WI38 (cell line): ENCODE measurements around the gene UBR7.
"Not testable (repeated sequence)": the region's sequence is repeated elsewhere in the genome, so short reads cannot be mapped to it uniquely, and the experiment has no call there.

Experiments
- H3K4me3 ChIP-seq: 2 replicates; pipeline ENCODE4 v1.5.1; 2011; ENCODE audit warnings: low read depth, mild to moderate bottlenecking, control low read depth, low read length
- TF ChIP-seq, protein P1 (sequence below): IDR thresholded peaks from 2 replicates; pipeline ENCODE4 v1.5.1; 2012; ENCODE audit warnings: low read depth, mild to moderate bottlenecking, control low read depth, low read length

UBR7 gene

DNA sequence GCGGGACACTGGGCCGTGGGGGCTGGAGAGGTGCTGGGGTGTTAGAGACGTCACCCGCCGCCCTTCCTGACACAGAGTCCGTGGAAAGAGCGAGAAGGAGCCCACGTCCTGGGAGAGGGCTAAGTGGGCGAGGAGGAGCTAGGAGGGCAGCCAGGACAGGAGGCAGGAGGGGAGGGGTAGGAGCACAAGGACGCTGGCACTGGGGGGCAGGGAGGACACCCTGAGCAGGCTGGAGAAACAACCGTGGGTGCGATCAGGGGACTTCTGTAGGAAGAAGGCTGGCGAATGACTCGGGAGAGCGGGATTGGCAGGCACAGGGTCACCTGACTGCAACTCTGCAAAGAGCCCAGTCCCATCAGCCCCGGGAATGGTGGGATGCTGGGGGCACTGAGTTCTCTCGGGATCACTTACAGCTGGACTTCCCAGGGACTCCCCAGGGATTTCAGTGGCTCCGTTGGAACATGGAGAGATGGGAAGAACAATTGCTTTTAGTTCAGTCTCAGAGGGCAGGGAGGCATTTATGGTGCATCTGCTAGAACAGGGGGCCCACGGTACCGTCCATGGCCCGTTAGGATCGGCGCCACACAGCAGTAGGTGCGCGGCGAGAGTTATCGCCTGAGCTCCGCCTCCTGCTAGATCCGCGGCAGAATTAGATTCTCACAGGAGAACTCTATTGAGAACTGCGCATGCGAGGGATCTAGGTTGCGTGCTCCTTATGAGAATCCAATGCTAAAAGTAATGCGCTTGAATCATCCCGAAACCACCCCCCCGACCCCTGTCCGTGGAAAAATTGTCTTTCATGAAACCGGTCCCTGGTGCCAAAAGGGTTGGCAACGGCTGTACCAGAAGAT, 24.3 kb downstream of the UBR7 start:
- no peak overlapping the region for H3K4me3 ChIP-seq
- TF ChIP-seq, protein P1, sequence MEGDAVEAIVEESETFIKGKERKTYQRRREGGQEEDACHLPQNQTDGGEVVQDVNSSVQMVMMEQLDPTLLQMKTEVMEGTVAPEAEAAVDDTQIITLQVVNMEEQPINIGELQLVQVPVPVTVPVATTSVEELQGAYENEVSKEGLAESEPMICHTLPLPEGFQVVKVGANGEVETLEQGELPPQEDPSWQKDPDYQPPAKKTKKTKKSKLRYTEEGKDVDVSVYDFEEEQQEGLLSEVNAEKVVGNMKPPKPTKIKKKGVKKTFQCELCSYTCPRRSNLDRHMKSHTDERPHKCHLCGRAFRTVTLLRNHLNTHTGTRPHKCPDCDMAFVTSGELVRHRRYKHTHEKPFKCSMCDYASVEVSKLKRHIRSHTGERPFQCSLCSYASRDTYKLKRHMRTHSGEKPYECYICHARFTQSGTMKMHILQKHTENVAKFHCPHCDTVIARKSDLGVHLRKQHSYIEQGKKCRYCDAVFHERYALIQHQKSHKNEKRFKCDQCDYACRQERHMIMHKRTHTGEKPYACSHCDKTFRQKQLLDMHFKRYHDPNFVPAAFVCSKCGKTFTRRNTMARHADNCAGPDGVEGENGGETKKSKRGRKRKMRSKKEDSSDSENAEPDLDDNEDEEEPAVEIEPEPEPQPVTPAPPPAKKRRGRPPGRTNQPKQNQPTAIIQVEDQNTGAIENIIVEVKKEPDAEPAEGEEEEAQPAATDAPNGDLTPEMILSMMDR = no peak

DNA sequence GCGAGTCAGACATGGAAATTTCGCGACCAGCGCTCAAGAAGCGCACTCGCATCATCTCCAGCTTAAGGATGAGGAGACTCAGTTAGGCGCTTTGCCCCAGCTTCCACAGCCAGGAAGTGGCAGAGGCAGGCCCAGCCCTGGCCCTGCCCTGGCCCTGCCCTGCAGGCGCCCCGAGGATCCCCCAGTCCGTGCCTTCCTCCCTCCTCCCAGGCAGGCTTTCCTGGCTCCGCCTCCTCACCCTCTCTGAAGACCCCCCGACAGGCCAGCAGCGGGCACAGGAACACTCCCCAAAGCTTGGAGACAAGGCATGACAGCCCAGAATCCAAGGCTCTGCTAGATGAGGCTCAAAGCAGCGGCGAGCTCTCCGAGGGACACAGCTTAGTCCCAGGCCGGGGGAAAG, 25.1 kb downstream of the UBR7 start:
- TF ChIP-seq, protein P1 = no peak
- H3K4me3 ChIP-seq = no peak overlapping the region

DNA sequence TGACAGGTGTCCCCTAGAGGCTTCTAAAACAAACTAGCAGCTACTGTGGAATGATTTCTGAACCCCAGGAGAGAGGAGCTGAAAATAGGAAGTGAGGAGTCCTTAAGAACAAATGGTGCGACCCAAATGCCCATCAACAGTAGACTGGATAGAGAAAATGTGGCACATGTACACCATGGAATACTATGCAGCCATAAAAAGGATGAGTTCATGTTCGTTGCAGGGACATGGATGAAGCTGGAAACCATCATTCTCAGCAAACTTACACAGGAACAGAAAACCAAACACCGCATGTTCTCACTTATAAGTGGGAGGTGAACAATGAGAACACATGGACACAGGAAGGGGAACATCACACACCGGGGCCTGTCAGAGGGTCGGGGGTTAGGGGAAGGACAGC, 26.0 kb downstream of the UBR7 start:
- H3K4me3 ChIP-seq = not testable (repeated sequence)

DNA sequence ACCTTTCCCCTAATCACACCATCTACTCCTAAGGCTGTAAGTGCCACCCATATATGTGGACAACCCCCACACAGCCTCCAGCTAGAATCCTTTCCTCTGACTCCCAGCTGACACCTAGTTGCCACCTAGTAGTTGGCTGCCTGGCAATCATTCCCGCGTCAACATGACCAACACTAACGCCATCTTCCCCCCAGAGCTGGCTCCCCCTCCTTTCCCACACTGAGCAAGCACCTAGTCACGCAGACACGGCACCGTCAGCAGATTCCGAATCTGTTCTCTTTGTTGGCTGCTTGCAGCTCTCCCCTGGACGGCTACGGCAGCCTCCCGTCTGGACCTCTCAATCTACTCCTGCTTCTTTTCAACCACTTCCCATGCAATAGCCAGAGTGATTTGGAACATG, 27.7 kb downstream of the UBR7 start:
- peak overlapping the region; percentile 4; the same call in 1 of the 2 replicates for H3K4me3 ChIP-seq

DNA sequence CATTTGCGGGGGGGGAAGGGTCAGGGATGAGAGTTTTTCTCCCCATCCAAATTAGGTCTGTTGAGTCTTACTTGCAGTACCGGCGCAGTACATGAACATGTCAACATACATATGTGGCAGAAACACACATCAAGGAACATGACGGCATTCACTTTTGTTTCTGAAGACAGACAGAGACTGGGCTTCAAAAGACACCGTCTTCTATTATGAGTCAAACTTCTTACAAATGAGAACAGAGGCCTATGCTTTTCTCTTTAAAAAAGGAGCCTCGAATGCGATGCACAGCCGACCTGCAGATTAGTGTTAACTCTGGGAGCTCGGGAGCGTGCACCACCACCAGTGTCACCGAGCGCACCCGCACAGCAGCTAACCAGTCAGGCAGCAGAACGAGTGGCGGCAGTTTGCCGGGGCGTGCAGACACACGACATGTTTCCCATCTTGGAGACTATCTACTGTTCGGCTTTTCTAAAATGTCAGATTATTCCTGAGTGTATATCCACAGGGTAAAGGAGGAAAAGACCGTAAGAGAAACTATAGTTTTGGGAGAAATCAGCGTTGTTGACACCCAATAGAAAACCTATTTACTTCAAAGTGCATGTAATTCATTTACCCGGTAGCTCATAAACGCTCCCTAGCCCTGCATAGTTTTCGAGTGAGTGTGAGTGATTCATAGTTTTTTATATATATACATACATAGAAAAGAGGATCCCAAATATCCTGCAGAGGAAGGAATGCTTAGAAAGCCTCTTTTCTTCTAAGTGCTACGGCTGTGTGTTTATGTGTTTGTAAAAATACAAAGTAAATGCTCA, 33.0 kb downstream of the UBR7 start:
- no peak overlapping the region for H3K4me3 ChIP-seq
- TF ChIP-seq, protein P1 = no peak

More for the DNA sequence above, 27.7 kb downstream of the UBR7 start:
- TF ChIP-seq, protein P1 = no peak

DNA sequence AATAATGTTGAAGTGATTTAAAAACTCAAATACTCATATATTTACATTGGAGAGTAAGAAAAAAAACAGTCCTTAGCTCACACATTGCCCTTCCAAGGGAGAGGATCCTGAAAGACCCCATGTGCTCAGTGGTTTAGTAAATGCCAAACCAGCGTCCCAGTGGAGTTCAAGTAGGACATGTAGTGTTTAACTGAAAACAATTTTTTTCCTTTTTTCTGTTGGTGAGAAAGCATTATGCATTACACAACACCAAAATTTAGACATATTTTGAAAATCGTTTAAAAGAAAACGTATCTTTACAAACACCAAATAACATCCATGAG, 33.6 kb downstream of the UBR7 start:
- TF ChIP-seq, protein P1 = no peak
- no peak overlapping the region for H3K4me3 ChIP-seq

DNA sequence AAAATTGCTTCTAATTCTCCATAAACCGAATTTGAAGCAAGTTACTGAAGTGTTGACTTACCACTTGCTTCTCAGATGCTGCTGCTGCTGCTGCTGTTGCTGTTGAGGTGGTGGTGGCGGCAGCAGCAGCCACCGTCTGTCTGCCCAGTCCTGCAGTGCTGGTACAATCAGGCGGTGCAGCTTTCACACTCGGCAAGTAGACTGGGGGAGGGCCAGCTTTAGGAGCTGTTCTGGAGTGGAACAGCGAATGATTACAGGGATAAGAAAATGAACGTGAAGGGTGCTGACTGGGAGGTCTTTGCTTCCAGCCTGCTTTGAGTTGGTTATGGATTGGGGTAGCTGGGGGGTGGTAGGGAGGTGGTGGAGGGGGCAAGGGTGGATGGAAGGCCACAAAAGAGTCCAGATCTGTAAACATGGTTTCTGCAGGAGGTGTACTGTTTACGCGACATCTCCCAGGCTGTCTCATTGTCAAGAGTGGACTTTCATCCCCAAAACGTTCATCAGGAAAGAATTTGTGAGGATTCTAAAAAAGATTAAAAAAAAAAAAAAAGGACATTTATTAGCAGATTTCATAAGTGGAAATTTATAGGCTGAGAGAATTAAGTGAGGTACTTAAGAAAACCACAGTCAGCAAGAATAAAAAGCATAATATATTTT, 38.8 kb downstream of the UBR7 start:
- TF ChIP-seq, protein P1 = no peak
- no peak overlapping the region for H3K4me3 ChIP-seq
